H1 (cell line): Measurements from ENCODE around the gene S100A8. TPM values are rescaled to one million over a fixed set of nuclear protein-coding genes. Genes with fewer than 3 reads are reported as not detected.

Experiments used
- CEBPB ChIP-seq: IDR thresholded peaks from 2 replicates; pipeline ENCODE4 v1.6.1; 2012; ENCODE audit warnings: low read depth, low read length
- CHD7 ChIP-seq: fragments of 300-600 bp; sonication (generic); IDR thresholded peaks from 2 replicates; pipeline ENCODE4 v1.7.1; 2012; ENCODE audit warnings: low read length, moderate library complexity, mild to moderate bottlenecking, inconsistent platforms; ENCODE audit not compliant: insufficient replicate concordance
- RAD21 ChIP-seq, 2 experiments: IDR thresholded peaks in 1 of 2; conservative IDR thresholded peaks in 1 of 2; 2 replicates each; pipeline ENCODE4 v1.6.1; 2011; ENCODE audit warnings: low read depth in 2 of 2, low read length in 2 of 2, improper control_type of control experiment in 1 of 2, inconsistent platforms in 1 of 2, mild to moderate bottlenecking in 1 of 2, moderate library complexity in 1 of 2
- SIN3A ChIP-seq, 2 experiments: IDR thresholded peaks in 1 of 2; conservative IDR thresholded peaks in 1 of 2; 2 replicates each; pipeline ENCODE4 v1.6.1; 2011 to 2012; ENCODE audit warnings: low read length in 2 of 2, improper control_type of control experiment in 1 of 2, low read depth in 1 of 2, mild to moderate bottlenecking in 1 of 2
- polyA plus RNA-seq, 7 experiments: library from polyadenylated mRNA; depleted of rRNA in 3 of 7; stranded (reverse) in 5 of 7; unstranded in 2 of 7; fragments of >200 nt in 5 of 7; fragments of 200-250 nt in 2 of 7; gene quantifications; 1 replicate in 5 of 7; 2 replicates in 1 of 7; 4 replicates in 1 of 7; pipeline versions ENCODE4 v1.2.1 to v1.2.3, GENCODE V29; 2011 to 2013; ENCODE audit warnings: missing spikeins in 2 of 7, mixed read lengths in 2 of 7
- total RNA-seq: library from RNA; stranded (reverse); fragmentation: NEBNext Ultra II Directional; extraction: Animal tissue kit (Norgen Biotek cat#: 25700); gene quantifications from 2 replicates; pipeline ENCODE4 v1.2.1, GENCODE V29; 2021

Gene S100A8
- total and polyA plus RNA-seq, 2 of the 8 experiments (the other 6 are each of a cell fraction or from before 2014, with no cell fraction given): not detected

GRCh38 chr1:153389973-153390879 lies 647 bp downstream of the S100A8 start (continued):
- TF ChIP-seq CHD7 (no peak), RAD21 (IDR thresholded peaks at IDR 0.05 in 1 of 2, conservative IDR thresholded peaks at IDR 0.05 in 1 of 2; ENCODE audit: low read depth in 2 of 2, low read length in 2 of 2) (no peak), CEBPB (no peak), SIN3A (conservative IDR thresholded peaks at IDR 0.05 in 1 of 2, IDR thresholded peaks at IDR 0.05 in 1 of 2; ENCODE audit: low read depth in 1 of 2, low read length in 2 of 2) (no peak)
